ENCODE measurements around the gene ELF5. TPM values are rescaled to one million over a fixed set of nuclear protein-coding genes. Genes with fewer than 3 reads are reported as not detected.

The ELF5 gene
- total RNA-seq, 1 donor from 2014 or later, result not detected

GRCh38 chr11:34524696-34525095 lies 11.1 kb upstream of the ELF5 start:
- Mint-ChIP-seq H3K9me3 (no peaks in the 10 kb centered on the region), H3K36me3 (ENCODE audit: low read depth) (no peaks in the 10 kb centered on the region), H3K4me1 (no peaks in the 10 kb centered on the region), H3K4me3 (no peak overlapping the region), H3K27ac (ENCODE audit: unreplicated experiment) (no peak overlapping the region), H3K27me3 (ENCODE audit: low read depth) (no peaks in the 10 kb centered on the region)
- TF ChIP-seq, protein P1, sequence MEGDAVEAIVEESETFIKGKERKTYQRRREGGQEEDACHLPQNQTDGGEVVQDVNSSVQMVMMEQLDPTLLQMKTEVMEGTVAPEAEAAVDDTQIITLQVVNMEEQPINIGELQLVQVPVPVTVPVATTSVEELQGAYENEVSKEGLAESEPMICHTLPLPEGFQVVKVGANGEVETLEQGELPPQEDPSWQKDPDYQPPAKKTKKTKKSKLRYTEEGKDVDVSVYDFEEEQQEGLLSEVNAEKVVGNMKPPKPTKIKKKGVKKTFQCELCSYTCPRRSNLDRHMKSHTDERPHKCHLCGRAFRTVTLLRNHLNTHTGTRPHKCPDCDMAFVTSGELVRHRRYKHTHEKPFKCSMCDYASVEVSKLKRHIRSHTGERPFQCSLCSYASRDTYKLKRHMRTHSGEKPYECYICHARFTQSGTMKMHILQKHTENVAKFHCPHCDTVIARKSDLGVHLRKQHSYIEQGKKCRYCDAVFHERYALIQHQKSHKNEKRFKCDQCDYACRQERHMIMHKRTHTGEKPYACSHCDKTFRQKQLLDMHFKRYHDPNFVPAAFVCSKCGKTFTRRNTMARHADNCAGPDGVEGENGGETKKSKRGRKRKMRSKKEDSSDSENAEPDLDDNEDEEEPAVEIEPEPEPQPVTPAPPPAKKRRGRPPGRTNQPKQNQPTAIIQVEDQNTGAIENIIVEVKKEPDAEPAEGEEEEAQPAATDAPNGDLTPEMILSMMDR (conservative IDR thresholded peaks at IDR 0.05), result no peak
- no peak for DNase-seq (ENCODE audit: low read depth, low spot score)

DNA sequence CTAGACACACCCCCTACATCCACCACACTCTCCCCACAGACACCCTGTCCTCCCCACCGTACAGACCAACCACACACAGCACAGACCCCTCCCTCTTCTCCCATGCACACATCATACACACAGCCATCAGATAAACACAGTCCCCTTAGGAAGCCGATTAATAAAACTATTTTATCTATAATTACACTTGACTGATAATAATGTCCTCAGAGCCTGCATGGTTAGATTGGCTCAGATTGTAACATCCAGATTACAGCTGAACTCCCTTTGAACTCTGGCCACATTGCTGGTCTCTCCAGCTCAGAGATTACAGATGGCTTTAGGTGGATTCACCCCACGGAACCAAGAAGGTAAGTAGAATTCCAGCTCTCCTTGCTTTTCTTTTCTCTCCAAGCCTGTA lies 9.5 kb upstream of the ELF5 start:
- no peak overlapping the region for H3K4me3 Mint-ChIP-seq
- H3K27me3 Mint-ChIP-seq (ENCODE audit: low read depth), result no peaks in the 10 kb centered on the region
- DNase-seq (ENCODE audit: low read depth, low spot score), result no peak
- no peaks in the 10 kb centered on the region for H3K4me1 Mint-ChIP-seq
- no peaks in the 10 kb centered on the region for H3K9me3 Mint-ChIP-seq
- no peaks in the 10 kb centered on the region for H3K36me3 Mint-ChIP-seq (ENCODE audit: low read depth)
- TF ChIP-seq, protein P1 (conservative IDR thresholded peaks at IDR 0.05), result no peak
- H3K27ac Mint-ChIP-seq (ENCODE audit: unreplicated experiment), result peak overlapping the region; percentile 53

DNA sequence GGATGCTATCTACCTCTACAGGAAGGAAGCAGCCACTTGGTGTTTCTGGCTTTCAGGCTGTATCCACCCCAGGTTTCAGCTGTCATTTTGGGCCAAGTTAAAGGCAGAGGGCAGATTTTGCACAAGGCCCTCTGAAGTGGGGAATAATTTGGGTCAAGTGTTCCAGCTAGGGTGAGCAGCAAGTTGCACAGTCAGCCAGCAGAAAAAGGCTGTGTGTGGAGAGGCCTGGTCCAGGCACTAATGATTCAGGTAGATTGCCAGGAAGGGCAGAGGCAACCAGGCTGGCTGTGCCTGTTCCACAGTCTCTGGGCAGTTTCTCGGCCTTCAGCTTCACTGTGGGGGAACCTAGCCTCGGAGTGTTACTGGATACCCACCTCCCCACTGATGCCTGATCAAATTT lies 8.6 kb upstream of the ELF5 start:
- no peak for DNase-seq (ENCODE audit: low read depth, low spot score)
- TF ChIP-seq, protein P1 (conservative IDR thresholded peaks at IDR 0.05), result no peak
- Mint-ChIP-seq H3K4me3 (no peak overlapping the region), H3K36me3 (ENCODE audit: low read depth) (no peaks in the 10 kb centered on the region), H3K27ac (ENCODE audit: unreplicated experiment) (no peak overlapping the region), H3K27me3 (ENCODE audit: low read depth) (no peaks in the 10 kb centered on the region), H3K4me1 (no peaks in the 10 kb centered on the region), H3K9me3 (no peaks in the 10 kb centered on the region)

GRCh38 chr11:34521265-34521664 lies 7.7 kb upstream of the ELF5 start:
- no peak overlapping the region for H3K4me3 Mint-ChIP-seq

DNA sequence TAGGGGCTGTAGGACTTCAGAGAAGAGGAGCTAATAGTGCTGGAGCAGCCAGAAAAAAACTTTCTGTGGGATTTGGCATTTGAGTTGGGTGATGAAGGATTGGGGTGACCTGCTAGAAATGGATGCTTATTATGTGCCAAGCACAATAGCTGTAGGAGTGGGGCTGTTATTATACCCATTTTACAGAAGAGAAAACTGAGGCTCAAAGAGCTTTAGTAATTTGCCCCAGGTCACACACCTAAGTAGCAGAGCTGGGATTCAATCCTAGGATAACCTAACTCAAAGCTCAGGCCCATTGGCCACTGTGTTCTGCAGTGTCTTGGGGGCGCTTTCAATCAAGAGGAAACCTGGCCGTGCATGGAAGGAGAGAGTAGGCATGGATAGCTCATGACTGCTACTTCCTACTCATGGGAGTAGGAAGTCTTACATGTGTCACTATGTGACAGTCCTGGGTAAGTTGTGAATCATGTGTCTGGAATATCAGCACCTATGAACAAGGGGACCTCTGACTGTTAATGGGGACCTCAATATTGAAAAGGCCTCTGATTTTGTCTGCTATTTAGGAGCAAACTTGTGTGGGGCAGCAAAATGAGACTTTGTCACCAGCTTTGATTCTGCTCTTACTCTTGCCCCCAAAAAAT lies 6.1 kb upstream of the ELF5 start:
- Mint-ChIP-seq H3K36me3 (ENCODE audit: low read depth) (no peaks in the 10 kb centered on the region), H3K4me3 (no peak overlapping the region), H3K4me1 (no peaks in the 10 kb centered on the region), H3K27ac (ENCODE audit: unreplicated experiment) (no peak overlapping the region), H3K9me3 (no peaks in the 10 kb centered on the region), H3K27me3 (ENCODE audit: low read depth) (no peaks in the 10 kb centered on the region)
- no peak for DNase-seq (ENCODE audit: low read depth, low spot score)
- TF ChIP-seq, protein P1 (conservative IDR thresholded peaks at IDR 0.05), result no peak

More at GRCh38 chr11:34521265-34521664, 7.7 kb upstream of the ELF5 start:
- H3K27me3 Mint-ChIP-seq (ENCODE audit: low read depth), result no peaks in the 10 kb centered on the region
- no peaks in the 10 kb centered on the region for H3K4me1 Mint-ChIP-seq
- H3K36me3 Mint-ChIP-seq (ENCODE audit: low read depth), result no peaks in the 10 kb centered on the region
- no peaks in the 10 kb centered on the region for H3K9me3 Mint-ChIP-seq
- TF ChIP-seq, protein P1 (conservative IDR thresholded peaks at IDR 0.05), result no peak
- no peak for DNase-seq (ENCODE audit: low read depth, low spot score)
- H3K27ac Mint-ChIP-seq (ENCODE audit: unreplicated experiment), result no peak overlapping the region
